ENCODE data around the gene BEX2.
"Not testable (repeated sequence)": the region's sequence is repeated elsewhere in the genome, so short reads cannot be mapped to it uniquely, and the experiment has no call there.

Gene BEX2

GRCh38 chrX:103310555-103311398, at the start of gene BEX2:
Gene BEX2, minus strand, starts transcription at chrX:103310990. Its CDS starts 1,014 bp downstream, at chrX:103309976.
- DNase-seq = peak; percentile 73

GRCh38 chrX:103360092-103360491, 49.3 kb upstream of the BEX2 start:
- no peak for DNase-seq

DNA sequence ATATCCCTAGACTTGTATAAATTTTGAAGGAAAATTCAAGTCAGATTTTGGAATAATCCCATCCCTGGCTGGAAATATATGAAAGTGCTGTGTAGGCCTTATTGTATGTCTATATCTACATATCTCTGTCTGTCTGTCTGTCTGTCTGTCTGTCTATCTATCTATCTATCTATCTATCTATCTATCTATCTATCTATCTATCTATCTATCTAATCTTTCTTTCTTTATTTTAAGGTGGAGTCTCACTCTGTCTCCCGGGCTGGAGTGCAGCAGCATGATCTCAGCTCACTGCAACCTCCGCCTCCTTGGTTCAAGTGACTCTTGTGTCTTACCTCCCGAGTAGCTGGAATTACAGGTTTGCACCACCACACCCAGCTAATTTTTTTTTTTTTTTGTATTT, 48.8 kb upstream of the BEX2 start:
- DNase-seq = not testable (repeated sequence)

DNA sequence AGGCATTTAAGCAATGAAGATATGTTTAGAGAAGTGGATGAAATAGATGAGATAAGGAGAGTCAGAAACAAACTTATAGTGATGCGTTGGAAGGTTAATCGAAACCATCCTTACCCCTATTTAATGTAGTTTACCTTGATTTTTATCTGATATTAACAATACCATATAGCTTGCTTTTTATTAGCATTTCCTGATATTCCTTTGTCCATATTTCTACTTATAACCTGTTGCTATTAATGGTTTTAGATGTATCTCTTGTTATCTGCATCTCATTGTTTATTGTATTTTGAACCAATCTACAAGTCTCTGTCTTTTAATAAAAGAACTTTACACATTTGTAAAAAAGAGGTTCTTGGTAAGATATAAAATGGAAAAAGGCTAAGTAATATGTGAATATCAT, 47.1 kb upstream of the BEX2 start:
- no peak for DNase-seq

- peak; percentile 63 for DNase-seq
These were observed 46.1 kb upstream of the BEX2 start for GRCh38 chrX:103356858-103357257.

- peak; percentile 91 for DNase-seq
These were observed 45.5 kb upstream of the BEX2 start, which contains the start of gene TCEAL9 for GRCh38 chrX:103356130-103356798. Gene TCEAL9, plus strand, starts transcription at chrX:103356506. Its CDS starts 1,179 bp downstream, at chrX:103357685.

DNA sequence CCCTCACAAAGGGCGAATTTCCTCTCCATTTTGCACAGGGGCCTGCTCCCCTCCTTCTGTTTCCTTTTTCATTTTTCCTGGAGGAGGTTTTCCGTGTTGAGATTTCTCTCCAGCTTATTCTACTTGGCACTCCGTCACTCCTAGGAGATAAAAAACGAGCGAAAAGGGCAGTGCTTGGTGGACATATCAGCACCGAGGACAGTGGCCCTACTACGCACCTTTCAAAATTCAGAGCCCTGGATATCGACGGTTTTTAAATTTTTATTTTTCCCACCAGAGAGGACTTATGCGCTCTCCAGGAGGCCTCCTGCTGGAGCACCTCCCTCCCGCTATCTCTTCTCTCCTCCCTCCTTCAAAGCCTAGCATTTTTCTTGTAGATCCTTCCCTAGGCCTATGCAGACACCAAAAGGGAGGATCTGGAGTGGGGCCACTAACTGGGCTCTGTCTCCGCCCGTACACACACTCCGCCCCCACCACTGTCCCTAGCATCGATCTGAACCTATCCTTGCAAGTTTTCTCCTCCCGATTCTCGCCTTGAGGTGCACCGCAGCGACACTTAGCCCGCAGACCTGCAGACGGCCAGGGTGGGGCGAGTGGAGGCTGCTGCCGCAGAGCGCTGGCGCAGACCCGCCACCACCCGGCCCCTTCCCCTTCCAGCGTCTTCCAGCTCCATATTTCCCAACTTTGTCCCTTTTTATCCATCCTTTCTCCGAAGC, 37.0 kb upstream of the BEX2 start:
- DNase-seq = no peak

DNA sequence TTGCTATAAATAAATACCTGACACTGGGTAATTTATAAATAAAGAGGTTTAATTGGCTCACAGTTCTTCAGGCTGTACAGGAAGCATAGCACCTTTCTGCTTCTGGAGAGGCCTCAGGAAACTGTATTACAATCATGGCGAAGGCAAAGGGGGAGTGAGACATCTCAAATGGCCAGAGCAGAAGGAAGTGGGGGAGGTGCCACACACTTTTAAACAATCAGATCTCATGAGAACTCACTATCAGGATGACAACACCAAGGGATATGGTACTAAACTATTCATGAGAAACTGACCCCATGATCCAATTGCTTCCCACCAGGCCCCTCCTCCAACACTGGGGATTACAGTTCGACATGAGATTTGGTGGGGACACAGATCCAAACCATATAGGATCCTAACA, 33.8 kb upstream of the BEX2 start:
- no peak for DNase-seq

DNA sequence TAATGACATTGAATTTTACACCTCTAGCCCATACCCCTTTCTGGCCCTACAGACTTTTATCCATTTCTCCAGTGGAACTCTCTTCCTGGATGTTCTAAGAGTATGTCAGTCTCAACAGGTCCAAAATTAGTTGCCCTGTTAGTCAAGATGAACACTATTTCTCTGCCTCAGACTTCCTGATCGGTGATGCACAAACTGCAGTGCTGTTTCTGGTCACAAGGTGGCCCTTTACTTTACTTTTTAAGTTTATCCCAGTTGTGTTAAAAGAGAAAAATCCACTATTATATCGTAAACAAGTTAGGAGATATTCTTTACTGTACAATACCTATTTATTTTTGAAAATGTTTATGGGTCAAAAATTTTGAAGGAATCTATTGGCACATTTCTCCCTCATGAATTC, 32.3 kb upstream of the BEX2 start:
- DNase-seq = peak; percentile 31

DNA sequence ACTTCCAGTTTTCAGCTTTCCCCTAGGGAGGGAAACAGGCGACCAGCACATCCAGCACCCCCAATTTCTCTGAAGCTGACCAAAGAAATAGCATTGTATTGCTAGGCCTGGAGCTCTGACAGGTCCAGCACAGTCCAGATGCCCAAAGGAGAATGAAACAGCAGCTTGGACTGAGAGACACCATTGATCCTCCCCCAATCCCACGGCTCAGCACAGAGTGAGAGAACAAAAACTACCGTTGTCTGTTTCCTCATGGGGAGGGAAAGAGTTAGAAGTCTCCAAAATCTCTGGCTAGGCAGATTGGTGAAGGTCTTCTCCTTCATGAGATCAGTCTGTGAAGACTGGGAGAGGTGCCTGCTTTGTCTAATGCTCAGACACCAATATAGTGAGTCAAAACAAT, 27.9 kb upstream of the BEX2 start:
- no peak for DNase-seq

GRCh38 chrX:103330681-103331288, 20.0 kb upstream of the BEX2 start:
- DNase-seq = peak; percentile 39

GRCh38 chrX:103329991-103330390, 19.2 kb upstream of the BEX2 start, which contains the start of gene TCEAL7:
Gene TCEAL7, plus strand, starts transcription at chrX:103330239. Its CDS starts 1,165 bp downstream, at chrX:103331404.
- peak; percentile 81 for DNase-seq

GRCh38 chrX:103311399-103311780, 600 bp upstream of the BEX2 start:
- DNase-seq = no peak

DNA sequence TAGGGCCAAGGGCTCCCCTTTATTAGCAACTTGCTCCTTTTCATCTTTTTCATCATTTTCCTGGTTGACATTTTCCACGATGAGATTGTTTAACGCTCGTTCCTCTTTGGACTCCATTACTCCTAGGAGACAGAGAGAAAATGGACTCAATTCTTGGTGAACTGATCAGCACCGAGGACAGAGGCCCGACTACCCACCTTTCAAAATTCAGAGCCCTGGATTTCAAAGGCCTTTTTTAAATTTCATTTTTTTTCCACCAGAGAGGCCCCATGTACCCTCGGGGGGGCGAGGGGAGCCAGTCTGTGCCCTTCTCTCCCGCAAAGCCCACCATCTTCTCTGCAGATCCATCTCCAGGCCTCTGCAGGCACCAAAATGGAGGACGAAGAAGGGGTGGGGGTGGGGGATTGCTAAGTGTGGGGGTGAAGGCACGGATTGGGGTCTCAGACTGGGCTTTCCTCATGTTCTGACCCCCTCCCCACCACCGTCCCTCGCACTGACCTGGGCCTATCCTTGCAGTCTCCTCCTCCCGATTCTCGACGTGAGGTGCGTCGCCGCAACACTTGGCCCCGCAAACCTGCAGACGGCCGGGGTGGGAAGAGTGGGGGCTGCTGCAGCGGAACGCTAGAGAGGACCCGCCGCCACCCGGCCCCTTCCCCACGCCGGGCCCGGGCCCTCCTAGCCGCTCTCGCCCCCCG, 783 bp downstream of the BEX2 start:
- DNase-seq = no peak

DNA sequence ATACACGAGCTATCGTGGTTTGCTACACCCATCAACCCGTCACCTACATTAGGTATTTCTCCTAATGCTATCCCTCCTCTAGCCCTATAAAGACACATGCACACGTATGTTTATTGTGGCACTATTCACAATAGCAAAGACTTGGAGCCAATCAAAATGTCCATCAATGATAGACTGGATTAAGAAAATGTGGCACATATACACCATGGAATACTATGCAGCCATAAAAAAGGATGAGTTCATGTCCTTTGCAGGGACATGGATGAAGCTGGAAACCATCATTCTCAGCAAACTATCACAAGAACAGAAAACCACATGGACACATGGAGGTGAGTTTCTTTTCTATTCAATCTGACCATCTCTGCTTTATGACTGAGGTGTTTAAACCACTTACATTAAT, 5.1 kb downstream of the BEX2 start:
- DNase-seq = not testable (repeated sequence)

GRCh38 chrX:103304705-103305104, 6.1 kb downstream of the BEX2 start:
- DNase-seq = no peak

- DNase-seq = no peak
These were observed 17.7 kb downstream of the BEX2 start for GRCh38 chrX:103293118-103293517.

DNA sequence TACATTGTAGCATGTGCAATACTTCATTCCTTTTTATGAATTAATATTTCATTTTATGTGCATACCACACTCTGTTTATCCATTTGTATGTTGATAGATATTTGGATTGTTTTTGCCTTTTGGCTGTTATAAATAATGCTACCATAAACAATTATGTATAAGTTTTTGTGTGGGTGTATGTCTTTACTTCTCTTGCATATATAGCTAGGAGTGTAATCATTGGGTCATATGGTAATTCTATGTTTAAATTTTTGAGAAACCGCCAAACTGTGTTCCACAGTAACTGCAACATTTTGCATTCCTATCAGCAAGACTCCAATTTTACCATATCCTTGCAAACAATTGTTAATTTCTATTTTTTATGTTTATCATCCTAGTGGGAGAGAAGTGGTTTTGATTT, 31.2 kb downstream of the BEX2 start:
- DNase-seq = no peak

DNA sequence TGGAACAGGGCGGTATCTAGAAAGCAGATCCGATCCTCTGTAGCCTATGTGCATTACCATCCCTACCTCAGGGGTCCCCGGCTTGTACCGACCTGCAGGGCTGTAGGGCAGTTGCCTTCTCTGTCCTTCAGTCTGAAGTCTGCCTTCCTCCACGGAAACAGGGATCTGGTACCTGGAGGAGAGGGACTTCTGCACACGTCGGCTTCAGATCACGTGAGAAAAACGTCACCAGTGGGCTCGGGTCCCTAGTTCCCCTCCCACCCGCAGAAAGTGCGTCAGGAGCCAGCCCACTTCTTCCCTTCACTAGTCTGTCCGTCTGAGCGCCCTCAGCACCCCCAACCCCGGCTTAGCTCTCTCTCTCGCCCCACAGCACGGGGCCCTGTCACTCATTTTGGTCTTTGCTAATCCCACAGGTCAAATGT, 34.2 kb downstream of the BEX2 start, which contains the start of gene TCEAL5:
TSS of gene TCEAL5 (minus strand) at position 170 of the 422 bp plus-strand sequence. CDS start 2,187 bp downstream, outside the sequence.
- peak; percentile 70 for DNase-seq

DNA sequence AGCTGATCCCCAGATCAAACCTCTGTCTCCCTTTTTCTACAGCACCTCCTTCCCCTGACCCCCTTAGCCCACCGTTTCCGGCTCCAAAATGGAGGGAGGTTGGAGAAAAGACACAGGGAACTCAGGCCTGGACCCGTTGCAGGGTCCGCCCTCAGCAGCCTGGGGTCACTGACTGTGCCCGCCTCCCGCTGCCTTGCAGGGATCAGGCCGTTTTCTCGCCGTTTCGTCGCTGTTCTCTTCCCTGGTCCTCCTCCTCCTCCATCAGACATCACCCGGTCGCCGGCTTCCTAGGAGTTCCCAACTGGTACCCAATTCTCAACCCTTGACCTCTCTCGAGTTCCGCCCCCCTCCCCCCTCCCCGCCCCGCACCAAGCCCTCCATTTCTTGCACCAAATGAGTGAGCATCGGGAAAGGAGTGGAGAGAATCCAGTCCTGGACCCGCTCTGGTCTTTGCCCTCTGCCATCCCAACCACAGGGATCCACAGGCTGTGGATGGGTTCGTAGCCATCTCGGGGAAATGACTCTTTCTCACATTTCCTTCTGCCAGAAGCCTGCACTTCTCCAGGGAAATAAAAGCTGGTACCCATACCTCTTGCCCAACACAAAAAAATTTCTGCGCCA, 34.7 kb downstream of the BEX2 start:
- no peak for DNase-seq

- DNase-seq = no peak
These were observed 36.5 kb downstream of the BEX2 start for GRCh38 chrX:103274284-103274683.

Measured in femur (tissue), 1 donor.